ENCODE measurements around the gene PTBP1. TPM values are rescaled to one million over a fixed set of nuclear protein-coding genes. Genes with fewer than 3 reads are reported as not detected.

PTBP1 gene
- total and polyA plus RNA-seq, 9 of the 15 experiments (the other 6 are each of a cell fraction or from before 2014, with no cell fraction given), result 14.0 to 759 (median 234) TPM

- no peak for TF ChIP-seq GTF3C2 (IDR thresholded peaks at IDR 0.05; ENCODE audit: borderline replicate concordance, extremely low read depth, insufficient read length)
- TF ChIP-seq MECOM (CRISPR knock-in tag; IDR thresholded peaks at IDR 0.05), result no peak
- no peak for TF ChIP-seq MBD2 (IDR thresholded peaks at IDR 0.05; ENCODE audit: borderline replicate concordance, low read depth)
- 0 out of 4 replicates have a peak, but pooled peaks of 1 of the 2 experiments have one; percentile 11 for TF ChIP-seq HDAC1 (IDR thresholded peaks at IDR 0.05)
- TF ChIP-seq ZBTB12 (CRISPR knock-in tag; IDR thresholded peaks at IDR 0.05), result no peak
- peak; percentile 47 for TF ChIP-seq FIP1L1 (IDR thresholded peaks at IDR 0.05; ENCODE audit: low read depth, low read length, poor library complexity, severe bottlenecking)
- no peak for TF ChIP-seq STAT6 (CRISPR knock-in tag; IDR thresholded peaks at IDR 0.05)
- peak; percentile 87 for TF ChIP-seq CHD1 (IDR thresholded peaks at IDR 0.05; ENCODE audit: low read length)
- TF ChIP-seq RAD21 (CRISPR knock-in tag; conservative IDR thresholded peaks at IDR 0.05 in 1 of 2, IDR thresholded peaks at IDR 0.05 in 1 of 2), result no peak
- peak; percentile 42 for TF ChIP-seq ZFX (CRISPR knock-in tag; IDR thresholded peaks at IDR 0.05)
- no peak for TF ChIP-seq HDGF (IDR thresholded peaks at IDR 0.05)
- no peak for TF ChIP-seq SNRNP70 (optimal IDR thresholded peaks at IDR 0.05; ENCODE audit: low read depth, low read length)
- TF ChIP-seq NFIC (IDR thresholded peaks at IDR 0.05), result no peak
- 0 out of 2 replicates have a peak, but pooled peaks have one; percentile 23 for TF ChIP-seq POLR2A (conservative IDR thresholded peaks at IDR 0.05)
- no peak for TF ChIP-seq ZNF583 (CRISPR knock-in tag; IDR thresholded peaks at IDR 0.05)
- no peak for TF ChIP-seq TAL1 (IDR thresholded peaks at IDR 0.05)
- TF ChIP-seq MEF2A (IDR thresholded peaks at IDR 0.05; ENCODE audit: control insufficient read depth, low read depth, low read length), result no peak
- TF ChIP-seq DIDO1 (tag; IDR thresholded peaks at IDR 0.05; ENCODE audit: low read depth), result no peak
- no peak for TF ChIP-seq NEUROD1 (IDR thresholded peaks at IDR 0.05; ENCODE audit: borderline replicate concordance, low read depth, low read length, partially characterized antibody)
- TF ChIP-seq RBM14 (IDR thresholded peaks at IDR 0.05; ENCODE audit: borderline replicate concordance, insufficient read depth, low read depth, low read length), result no peak
Measured at GRCh38 chr19:798415-799075, 1.3 kb downstream of the PTBP1 start (continued).

All from K562 (cell line).